ENCODE results near the gene CELA2A. TPM values are rescaled to one million over a fixed set of nuclear protein-coding genes. Genes with fewer than 3 reads are reported as not detected.
"Not testable (repeated sequence)": the region's sequence is repeated elsewhere in the genome, so short reads cannot be mapped to it uniquely, and the experiment has no call there.

The CELA2A gene
- total RNA-seq, 3 donors from 2014 or later, result not detected

GRCh38 chr1:15483971-15484370 lies 27.4 kb downstream of the CELA2A start:
- Histone ChIP-seq H3K27me3 (no peaks in the 10 kb centered on the region), H3K4me3 (no peak overlapping the region), H3K9me3 (no peaks in the 10 kb centered on the region), H3K4me1 (no peaks in the 10 kb centered on the region), H3K36me3 (no peaks in the 10 kb centered on the region), H3K27ac (no peak overlapping the region)
- TF ChIP-seq POLR2AphosphoS5 (IDR thresholded peaks at IDR 0.05), result no peak
- TF ChIP-seq CTCF (IDR thresholded peaks at IDR 0.05), result no peak
- no peak for TF ChIP-seq POLR2A (IDR thresholded peaks at IDR 0.05)
- DNase-seq (ENCODE audit: low spot score in 2 of 2), result no peak
- intact Hi-C loops (cut with DNase I; ENCODE audit: low total_unique reads), result no loop called here

GRCh38 chr1:15484443-15484842 lies 27.9 kb downstream of the CELA2A start:
- DNase-seq (ENCODE audit: low spot score in 2 of 2); intact Hi-C loops (cut with DNase I; ENCODE audit: low total_unique reads); H3K27me3 ChIP-seq; H3K9me3 ChIP-seq; H3K4me3 ChIP-seq; H3K36me3 ChIP-seq; H3K4me1 ChIP-seq; H3K27ac ChIP-seq: not testable (repeated sequence)

DNA sequence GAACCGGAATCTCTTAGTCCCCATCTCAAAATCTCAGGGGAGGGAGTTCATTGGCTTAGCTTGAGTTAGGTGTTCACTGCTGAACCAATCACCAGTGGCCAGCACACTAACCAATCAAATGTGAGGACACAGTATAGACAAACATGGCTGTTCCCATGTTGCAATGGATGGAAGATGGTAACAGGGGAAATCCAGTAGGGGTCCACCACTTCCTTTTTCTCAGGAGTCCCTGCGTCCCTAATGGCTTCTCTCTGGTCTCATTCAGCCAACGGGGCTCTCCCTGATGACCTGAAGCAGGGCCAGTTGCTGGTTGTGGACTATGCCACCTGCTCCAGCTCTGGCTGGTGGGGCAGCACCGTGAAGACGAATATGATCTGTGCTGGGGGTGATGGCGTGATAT lies 29.1 kb downstream of the CELA2A start:
- no peaks in the 10 kb centered on the region for H3K36me3 ChIP-seq
- no peak for TF ChIP-seq POLR2AphosphoS5 (IDR thresholded peaks at IDR 0.05)
- no peak for TF ChIP-seq CTCF (IDR thresholded peaks at IDR 0.05)
- TF ChIP-seq POLR2A (IDR thresholded peaks at IDR 0.05), result no peak

DNA sequence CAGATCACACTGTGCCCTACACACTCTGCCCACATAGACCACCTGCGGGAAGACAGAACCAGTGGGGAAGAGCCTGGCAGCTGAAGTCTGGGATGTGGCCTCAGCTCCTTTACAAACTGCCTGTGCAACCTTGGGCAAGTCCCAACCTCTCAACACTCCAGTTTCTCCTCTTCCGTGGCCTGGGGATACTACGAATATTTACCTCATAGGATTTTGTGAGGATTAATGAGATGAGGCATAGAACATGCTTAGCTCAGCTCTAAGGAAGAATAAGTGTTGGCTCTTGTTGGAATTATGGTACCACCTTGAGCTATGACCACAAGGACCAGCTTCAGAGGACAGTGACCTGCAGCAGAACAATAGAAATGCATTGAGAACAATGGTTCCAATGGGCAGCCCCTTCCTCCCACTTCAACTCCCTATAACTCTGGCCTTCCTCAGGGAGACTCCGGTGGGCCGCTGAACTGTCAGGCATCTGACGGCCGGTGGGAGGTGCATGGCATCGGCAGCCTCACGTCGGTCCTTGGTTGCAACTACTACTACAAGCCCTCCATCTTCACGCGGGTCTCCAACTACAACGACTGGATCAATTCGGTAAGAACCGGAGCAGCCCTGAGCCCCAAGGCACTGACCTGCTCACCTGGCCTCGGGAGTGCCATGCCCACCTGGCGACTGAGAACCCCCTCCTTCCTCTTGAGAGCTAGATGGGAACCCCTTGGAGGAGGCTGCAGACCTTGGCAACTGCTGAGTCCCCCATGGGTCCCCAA lies 30.5 kb downstream of the CELA2A start:
- H3K27me3 ChIP-seq; H3K27ac ChIP-seq; H3K4me1 ChIP-seq; H3K9me3 ChIP-seq; intact Hi-C loops (cut with DNase I; ENCODE audit: low total_unique reads); DNase-seq (ENCODE audit: low spot score in 2 of 2); H3K36me3 ChIP-seq; H3K4me3 ChIP-seq: not testable (repeated sequence)

More for the DNA sequence above, 29.1 kb downstream of the CELA2A start:
- Histone ChIP-seq H3K9me3 (no peaks in the 10 kb centered on the region), H3K4me3 (no peak overlapping the region), H3K4me1 (no peaks in the 10 kb centered on the region), H3K27ac (no peak overlapping the region), H3K27me3 (no peaks in the 10 kb centered on the region)
- DNase-seq (ENCODE audit: low spot score in 2 of 2), result no peak
- intact Hi-C loops (cut with DNase I; ENCODE audit: low total_unique reads), result no loop called here

DNA sequence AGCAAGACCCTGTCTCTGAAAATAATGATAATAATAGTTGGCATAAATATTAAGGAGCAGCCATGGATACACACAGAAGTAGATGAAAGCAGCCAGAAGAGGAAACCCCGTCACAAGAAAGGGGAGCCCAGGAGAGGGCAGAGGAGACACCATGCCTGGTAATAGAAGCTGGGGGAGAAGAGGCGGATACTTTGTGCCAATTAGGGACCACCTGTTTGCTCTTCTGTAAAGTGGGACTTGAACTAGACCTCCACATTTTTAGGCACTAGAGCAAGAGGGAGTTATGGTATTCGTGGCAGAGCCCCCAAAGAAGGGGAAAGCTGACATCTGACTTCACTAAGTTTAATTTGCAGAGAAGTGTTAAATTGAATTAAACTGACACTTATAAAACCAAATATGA lies 31.8 kb downstream of the CELA2A start:
- Histone ChIP-seq H3K4me3 (no peak overlapping the region), H3K27me3 (no peaks in the 10 kb centered on the region), H3K36me3 (no peaks in the 10 kb centered on the region), H3K27ac (no peak overlapping the region), H3K4me1 (no peaks in the 10 kb centered on the region), H3K9me3 (no peaks in the 10 kb centered on the region)
- intact Hi-C loops (cut with DNase I; ENCODE audit: low total_unique reads), result no loop called here
- DNase-seq (ENCODE audit: low spot score in 2 of 2), result no peak
- TF ChIP-seq POLR2AphosphoS5 (IDR thresholded peaks at IDR 0.05), result no peak
- no peak for TF ChIP-seq CTCF (IDR thresholded peaks at IDR 0.05)
- TF ChIP-seq POLR2A (IDR thresholded peaks at IDR 0.05), result no peak

DNA sequence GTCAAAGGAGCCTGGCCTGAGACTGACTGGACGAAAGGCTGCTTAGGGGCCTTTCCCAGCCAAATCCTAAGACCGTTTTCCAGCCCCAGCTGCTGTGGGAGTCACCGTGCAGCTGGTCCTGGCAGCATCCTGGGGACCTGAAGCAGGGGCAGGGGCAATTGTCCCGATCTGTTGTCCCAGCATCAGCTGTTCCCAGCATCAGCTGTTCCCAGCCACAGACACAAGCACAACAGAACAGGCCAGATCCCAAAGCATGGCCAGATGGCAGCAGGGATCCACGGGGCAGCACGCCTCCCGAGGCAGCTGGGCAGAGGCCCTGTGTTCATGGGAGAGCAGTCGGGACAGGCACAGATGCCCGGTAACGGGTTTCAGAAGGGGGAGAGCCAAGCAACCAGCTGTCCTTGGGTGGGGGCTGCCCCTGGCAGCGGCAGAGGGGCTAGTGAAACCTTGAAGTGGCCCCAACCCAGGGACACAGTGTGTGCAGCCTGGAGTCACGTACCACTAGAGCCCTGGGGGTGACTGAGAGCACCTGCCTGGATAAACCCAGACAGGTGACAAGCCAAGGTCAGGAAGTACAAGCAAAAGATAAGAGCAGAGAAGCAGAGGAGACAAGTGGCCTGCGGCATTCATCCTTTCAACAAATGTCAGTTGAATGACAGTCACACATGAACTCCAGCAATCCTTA lies 32.7 kb downstream of the CELA2A start:
- Histone ChIP-seq H3K4me3 (no peak overlapping the region), H3K27ac (no peak overlapping the region), H3K27me3 (no peaks in the 10 kb centered on the region), H3K4me1 (no peaks in the 10 kb centered on the region), H3K36me3 (no peaks in the 10 kb centered on the region), H3K9me3 (no peaks in the 10 kb centered on the region)
- no peak for DNase-seq (ENCODE audit: low spot score in 2 of 2)
- TF ChIP-seq CTCF (IDR thresholded peaks at IDR 0.05) (no peak), POLR2AphosphoS5 (IDR thresholded peaks at IDR 0.05) (no peak), POLR2A (IDR thresholded peaks at IDR 0.05) (no peak)
- intact Hi-C loops (cut with DNase I; ENCODE audit: low total_unique reads), result no loop called here

DNA sequence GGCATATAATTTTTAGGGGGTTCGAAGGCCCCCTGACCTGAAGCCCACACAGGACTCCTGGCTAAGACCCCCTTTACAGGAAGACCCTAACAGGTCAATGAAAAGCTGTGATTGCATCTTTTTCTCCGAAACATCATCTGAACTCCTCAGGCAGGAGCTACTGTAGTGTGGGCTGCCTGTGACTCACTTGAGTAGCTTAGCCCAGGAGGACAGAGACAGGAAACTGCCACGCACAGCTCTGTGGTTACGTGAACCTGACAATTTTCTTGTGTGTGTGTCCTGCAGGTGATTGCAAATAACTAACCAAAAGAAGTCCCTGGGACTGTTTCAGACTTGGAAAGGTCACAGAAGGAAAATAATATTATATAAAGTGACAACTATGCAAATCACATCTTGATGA lies 34.5 kb downstream of the CELA2A start:
- intact Hi-C loops (cut with DNase I; ENCODE audit: low total_unique reads); DNase-seq (ENCODE audit: low spot score in 2 of 2); H3K27me3 ChIP-seq; H3K4me3 ChIP-seq; H3K36me3 ChIP-seq; H3K27ac ChIP-seq; H3K4me1 ChIP-seq; H3K9me3 ChIP-seq: not testable (repeated sequence)

All from breast epithelium (tissue), 4 donors.